GM19025 (cell line): ENCODE results near the gene MYL7.

Experiments
- ATAC-seq: cut with Tn5 transposase; IDR thresholded peaks from one replicate; pipeline ENCODE4 v1.9.1; 2021; ENCODE audit warnings: mild to moderate bottlenecking, low read depth, moderate library complexity; ENCODE audit not compliant: unreplicated experiment

Gene MYL7

DNA sequence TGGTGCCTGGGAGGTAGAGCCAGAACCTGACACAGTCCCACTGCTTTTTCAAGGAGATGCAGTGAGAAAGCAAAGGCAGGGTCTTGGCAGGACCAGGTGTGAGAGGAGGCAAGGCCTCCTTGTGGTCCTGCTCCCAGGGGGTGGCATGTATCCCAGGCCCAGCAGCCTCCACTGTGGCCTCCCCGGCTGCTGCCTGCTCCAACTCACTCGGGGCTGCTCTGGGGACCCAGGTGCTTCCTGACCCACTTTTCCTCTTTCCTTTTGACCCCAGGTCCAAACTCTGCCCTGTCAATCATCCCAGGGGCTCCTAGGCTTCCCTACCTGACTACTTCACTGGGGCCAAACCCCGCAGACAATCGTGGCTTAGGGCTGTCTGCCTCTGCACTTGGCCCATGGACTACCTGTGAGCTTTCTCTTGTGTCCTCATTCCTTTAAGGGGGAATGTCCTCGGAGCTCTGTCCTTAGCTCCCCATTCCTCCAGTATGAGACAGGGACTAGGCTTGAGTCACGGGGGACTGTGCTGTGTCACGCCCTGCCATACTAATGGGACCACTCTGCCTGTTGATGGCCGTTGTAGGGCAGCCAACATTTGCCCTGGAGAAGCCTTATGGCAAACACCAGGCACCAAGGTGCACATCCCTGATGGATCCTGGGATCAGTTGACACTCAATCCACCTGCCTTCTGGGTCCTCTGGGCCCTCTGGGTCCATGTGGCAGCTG lies 38.1 kb downstream of the MYL7 start:
- no peak for ATAC-seq

DNA sequence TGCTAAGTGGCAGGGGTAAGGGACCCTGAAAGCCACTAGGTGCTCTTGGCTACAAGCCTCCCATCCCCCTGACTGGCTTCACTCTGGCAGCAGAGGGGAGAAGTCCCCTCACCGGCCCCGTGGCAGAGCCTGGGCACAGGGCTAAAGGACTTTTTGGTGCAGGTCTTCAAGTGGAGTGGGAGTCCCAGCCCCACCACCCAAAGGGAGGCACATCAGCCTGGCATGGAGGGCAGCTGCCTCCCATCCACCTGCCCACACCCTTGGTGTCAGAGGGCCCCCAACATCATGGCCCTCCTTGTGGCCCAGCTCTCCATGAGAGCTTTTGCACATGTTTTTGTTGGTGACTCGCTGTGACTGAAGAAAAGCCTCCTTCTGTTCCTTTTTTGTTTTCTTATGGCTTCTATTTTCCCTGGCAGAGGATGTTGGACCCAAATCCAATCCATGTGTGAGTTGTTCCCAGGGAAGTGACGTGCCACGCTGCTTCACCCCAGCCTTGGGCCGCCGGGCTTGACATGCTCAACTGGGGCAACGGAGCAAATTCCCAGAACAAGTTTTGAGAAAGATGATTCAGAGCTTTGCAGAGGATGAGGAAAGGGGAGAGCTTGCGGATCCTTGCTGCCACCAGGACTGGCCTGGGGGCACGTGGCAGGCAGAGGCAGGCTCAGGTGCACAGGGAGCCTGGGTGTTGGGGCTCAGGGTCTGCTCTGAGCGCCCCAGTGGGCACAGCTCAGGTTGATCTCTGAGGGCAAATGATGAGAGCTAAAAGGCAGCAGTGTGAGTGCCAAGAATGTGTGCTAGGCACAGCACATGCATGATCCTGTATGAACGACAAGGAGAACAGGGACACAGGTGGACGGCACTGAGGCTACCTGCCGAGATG lies 38.9 kb downstream of the MYL7 start:
- no peak for ATAC-seq

DNA sequence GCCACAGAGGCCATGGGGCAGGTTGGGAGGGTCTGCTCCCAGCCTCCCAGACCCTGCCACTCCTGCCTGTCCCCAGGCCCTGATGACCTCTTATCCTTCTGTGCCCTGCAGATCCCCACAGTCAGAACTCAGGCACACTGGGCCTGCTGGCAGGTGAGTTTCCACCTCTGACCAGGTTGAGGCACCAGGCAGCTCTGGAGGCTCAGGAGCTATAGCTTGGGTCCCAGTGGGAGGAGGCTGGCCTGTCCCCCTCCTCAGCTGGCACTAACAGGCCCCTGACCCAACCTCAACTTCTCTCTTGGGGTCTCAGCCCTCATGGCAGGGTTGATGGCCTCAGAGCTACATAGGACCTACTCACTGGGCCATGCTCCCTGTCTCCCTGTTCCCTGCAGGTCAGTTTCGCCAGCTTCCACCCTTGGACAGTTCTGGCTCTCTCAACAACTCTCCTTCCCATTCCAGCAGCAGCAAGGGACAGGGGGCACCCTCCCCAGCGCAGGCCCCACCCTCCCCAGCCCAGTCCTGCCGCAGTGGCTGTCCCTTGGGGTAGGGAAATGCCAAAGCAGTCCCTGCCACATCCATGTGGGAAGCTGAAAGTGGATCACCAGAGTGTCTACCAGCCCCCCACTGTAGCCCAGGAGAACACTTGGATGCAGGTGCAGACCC lies 39.7 kb downstream of the MYL7 start:
- no peak for ATAC-seq

DNA sequence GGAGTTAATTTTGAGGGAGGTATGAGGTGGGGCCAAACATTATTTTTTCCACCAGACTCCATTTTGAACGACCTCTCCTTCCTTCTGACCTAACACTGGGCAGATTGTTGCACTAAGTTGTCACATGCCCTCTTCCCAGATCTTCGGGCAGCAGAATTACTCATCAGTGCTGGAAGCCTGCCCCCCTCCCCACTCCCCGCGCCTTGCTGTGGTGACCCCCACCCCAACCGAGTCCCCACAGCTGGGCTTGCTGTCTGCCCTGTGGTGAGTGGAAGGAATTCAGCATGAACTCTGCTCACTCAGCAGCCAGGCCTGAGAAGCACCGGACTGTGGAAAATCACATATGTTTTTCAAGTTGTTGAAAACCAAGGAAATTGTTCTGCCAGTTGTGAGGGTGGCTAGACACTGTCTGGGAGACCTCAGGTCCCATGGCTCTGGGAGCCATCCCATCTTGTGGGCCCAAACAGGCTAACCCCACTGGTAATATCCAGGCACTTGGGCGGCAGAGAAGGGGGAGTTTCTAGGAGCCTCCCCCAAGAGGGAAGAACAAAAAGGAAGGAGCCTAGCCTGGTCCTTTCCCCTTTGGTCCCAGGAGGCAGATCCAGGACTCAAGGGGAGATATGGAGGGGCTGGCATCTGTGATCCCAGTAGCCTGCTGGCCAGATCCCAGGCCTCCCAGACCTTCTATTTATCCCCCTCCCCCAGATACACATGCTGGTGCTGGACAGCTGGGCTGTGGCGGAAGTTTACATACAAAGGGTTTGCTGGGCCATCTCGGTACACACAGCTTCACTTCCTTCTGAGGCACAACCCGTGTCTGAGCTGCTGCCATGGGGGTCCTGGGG lies 40.5 kb downstream of the MYL7 start:
- ATAC-seq, result no peak

DNA sequence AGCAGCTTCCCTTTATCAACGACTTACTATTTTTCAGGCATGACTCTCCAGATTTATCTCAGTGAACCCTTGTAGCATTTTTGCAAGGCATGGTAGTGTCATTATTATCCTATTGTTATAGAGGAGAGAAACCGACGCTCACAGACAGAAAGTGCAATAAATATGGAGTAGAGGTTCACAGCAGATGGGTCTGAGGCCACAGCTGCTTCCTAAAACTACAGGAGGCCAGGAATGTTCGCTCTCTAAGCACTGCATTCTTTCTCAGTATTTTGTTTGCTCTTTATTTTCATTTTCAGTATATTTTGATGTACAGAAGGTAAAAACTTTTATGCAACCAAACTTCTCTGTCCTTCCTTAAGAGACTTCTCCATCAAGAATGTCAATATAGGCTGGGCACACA lies 41.5 kb downstream of the MYL7 start:
- ATAC-seq, result no peak

DNA sequence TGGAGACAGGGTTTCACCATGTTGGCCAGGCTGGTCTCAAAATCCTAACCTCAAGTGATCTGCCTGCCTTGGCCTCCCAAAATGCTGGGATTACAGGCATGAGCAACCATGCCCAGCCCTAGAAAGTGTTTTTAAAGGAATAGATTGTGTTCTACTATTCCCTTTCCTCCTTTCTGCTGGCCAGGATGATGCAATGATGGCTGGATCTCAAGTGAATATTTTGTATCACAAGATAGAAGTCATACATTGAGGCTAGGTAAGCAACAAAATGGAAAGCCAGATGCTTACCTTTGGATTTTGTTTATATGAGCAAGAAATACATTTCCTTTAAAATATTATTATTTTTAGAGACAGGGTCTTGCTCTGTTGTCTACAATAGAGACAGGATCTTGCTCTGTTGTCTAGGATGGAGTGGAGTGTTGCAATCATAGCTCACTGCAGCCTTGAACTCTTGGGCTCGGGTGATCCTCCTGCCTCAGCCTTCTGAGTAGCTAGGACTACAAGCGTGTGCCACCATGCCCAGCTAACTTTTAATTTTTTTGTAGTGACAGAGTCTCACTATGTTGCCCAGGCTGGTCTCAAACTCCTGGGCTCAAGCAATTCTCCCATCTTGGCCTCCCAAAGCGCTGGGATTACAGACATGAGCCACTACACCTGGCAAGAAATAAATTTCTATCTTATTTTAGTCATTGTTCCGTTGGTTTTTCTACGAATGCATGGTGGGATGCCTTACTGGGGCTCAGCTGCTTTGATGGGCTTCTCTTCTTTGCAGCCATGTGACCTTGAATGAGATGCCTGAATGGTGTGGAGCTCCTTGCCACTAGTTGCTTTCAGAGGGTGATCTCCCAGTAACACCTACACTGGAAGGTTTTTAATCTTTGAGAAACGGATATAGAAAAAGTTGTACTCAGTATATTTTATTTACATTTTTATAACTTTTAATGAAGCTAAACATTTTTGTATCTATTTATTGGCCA lies 42.8 kb downstream of the MYL7 start:
- no peak for ATAC-seq

DNA sequence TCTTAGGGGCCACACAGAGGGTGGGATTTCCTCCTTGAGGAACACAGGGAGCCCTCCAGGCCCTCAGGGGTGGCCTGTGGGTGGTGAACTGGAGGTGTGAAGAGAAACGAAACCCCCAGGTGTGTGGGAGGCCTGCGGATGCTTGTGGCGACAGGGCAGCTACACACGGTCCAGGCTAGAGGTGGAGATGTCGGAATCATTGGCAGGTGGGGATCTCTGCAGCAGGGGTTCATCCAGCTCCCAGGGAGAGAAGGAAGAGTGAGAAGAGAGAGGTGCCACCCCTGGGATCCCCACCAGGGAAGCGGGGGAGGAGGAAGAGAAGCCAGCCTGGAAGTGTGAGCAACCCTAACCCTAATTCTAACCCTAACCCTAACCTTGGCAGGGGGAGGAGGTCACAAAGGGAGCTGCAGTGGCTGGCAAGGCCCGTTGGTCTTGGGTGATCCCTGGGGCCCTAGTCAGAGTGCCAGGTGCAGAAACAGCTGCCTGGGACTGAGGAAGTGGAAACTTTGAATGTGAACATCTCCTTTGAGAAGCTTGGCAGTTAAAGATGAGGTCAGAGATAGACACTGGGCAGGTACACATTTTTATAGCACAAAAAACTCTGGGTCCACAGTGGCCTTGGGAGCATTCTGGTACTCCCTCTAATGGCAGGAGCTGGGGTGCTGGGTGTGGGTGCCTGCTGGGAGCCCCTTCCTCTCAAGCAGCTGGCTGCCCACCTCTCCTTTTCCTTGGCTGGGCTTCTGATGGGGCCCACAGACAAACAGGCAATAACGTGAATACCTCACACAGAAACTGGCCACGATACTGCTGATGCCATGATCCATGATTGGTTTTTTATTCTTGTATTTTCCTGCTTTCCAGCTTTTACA lies 43.8 kb downstream of the MYL7 start:
- no peak for ATAC-seq

DNA sequence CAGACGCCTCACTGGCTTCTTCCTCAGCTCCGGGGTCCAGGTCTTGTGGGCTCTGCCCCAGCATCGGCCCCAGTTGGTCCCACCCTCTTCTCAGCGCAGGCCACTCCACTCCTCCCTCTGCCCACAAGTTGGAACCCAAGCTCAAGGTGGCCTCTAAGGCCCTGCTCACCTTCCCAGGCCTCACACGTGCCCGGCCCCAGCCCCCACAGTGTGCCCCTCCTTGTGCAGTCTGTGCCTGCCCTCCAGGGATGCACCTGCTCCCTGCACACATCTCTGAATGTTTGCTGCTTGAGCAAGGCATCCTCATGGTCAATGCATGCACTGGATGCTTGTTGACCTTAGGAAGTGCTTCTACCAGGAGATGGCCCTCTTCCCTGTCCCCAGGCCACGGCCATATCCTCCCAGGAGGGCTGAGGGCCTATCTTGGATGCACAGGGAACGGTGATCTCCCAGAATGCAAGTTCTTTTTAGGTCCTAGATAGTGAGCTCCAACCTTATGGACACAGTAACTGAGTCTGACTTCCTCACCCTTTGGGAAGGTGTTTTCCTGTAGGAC lies 44.7 kb downstream of the MYL7 start:
- ATAC-seq, result no peak

DNA sequence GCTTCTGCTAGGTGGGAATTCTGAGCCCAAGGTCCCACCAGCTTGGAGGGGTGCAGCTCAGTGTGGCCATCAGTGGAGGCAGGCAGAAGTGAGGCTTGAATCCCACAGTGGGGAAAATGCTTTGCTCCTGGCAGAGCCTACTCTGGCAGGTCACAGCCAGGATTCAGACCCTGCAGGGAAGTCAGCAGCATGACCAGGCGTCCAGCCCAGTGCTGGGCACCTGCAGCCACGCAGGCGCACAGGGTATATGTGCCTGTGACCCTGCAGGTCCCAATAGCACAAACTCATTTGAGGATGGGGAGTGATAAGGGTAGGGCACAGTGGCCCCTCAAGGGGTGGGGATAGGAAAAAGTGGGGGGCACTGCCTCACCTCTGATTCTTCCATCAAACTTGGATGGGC lies 45.4 kb downstream of the MYL7 start:
- ATAC-seq, result no peak

DNA sequence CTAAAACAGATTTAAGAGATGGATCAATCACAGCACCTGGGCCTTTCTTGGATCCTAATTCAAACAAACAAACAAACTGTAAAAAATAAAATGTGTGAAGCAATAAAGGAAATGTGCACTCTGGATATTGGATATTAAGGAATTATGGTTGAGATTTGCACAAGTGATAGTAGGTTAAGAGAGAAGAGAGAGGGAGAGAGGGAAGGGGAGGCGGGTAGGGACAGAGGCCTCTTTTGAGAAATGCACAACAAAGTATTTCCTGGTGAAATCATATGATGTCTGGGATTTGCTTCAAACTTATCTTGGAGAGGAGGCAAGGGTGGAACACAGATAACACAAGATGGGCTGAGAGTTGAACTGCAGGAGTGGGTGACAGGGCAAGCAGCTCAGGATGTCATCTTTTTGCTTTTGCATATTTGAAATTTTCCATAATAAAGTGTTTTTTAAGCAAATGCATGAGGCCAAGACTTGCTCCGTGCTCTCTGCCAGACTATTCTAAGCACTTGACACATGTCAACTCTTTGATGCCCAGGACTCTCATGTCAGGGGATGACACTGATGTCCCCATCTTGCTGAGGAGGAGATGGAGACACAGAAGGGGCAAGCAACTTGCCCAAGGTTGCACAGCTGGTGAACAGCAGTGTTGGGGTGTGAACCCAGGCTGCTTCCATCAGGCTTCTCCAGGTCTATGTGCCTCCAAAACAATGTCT lies 46.1 kb downstream of the MYL7 start:
- ATAC-seq, result no peak

DNA sequence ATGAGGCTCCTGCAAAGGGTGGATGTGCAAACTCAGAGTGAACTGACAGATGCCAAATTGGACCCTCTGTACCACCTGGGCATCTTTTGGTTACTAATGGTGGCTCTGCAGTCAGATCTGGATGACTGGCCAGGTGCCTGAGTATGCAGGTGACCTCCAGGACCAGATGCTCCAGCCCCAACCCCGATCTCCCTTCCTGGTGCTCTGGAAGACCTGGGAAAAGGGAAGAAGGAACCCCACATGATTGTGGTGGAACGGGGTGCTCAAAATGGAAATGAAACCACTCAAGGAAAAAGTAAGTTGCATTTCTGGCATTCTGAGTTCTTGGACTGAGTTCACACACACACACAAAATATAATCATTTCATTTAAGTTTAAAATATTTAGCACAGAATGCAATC lies 46.8 kb downstream of the MYL7 start:
- ATAC-seq, result no peak

DNA sequence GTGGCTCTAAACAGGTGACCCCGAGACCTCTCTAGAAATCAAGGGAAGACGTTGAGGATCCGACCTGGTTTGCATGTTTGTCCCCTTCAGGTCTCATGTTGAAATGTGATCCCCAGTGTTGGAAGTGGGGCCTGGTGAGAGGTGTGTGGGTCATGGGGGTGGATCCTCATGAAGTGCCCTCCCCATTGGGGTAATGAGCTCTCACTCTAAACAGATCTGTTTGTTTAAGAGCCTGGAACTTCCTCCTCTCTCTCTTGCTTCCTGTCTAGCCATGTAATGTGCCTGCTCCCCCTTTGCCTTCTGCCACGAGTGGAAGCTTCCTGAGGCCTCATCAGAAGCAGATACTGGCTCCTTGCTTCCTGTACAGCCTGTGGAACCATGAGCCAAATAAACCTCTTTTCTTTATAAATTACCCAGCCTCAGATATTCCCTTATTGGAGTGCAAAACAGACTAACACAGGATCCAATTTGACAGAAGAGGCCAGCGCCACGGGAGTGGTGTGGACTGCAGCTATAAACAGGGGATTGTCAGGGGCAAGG lies 48.0 kb downstream of the MYL7 start:
- ATAC-seq, result no peak
